ENCODE results near the gene TP53INP2. TPM values are rescaled to one million over a fixed set of nuclear protein-coding genes. Genes with fewer than 3 reads are reported as not detected.

The TP53INP2 gene
- total RNA-seq, 1 donor from 2014 or later: 13.1 TPM

GRCh38 chr20:34703424-34704176, 544 bp upstream of the TP53INP2 start:
- Mint-ChIP-seq H3K4me1 (peaks cover 13% of the 10 kb centered on the region), H3K27ac (peak overlapping the region; percentile 95), H3K27me3 (ENCODE audit: low read depth) (peaks cover 4% of the 10 kb centered on the region), H3K36me3 (no peaks in the 10 kb centered on the region), H3K9me3 (no peaks in the 10 kb centered on the region), H3K4me3 (peak overlapping the region; percentile 95)
- TF ChIP-seq CTCF (IDR thresholded peaks at IDR 0.05; ENCODE audit: unreplicated experiment): no peak
- peak in 1 of 2 experiments; percentile 60 for DNase-seq (ENCODE audit: low spot score in 2 of 2, unreplicated experiment in 2 of 2)

GRCh38 chr20:34705008-34705396, 858 bp downstream of the TP53INP2 start:
- peaks cover 15% of the 10 kb centered on the region for H3K4me1 Mint-ChIP-seq
- H3K9me3 Mint-ChIP-seq: no peaks in the 10 kb centered on the region
- no peak for DNase-seq (ENCODE audit: low spot score in 2 of 2, unreplicated experiment in 2 of 2)
- H3K36me3 Mint-ChIP-seq: no peaks in the 10 kb centered on the region
- peak overlapping the region; percentile 91 for H3K4me3 Mint-ChIP-seq
- TF ChIP-seq CTCF (IDR thresholded peaks at IDR 0.05; ENCODE audit: unreplicated experiment): no peak
- H3K27ac Mint-ChIP-seq: peak overlapping the region; percentile 96
- H3K27me3 Mint-ChIP-seq (ENCODE audit: low read depth): peaks cover 4% of the 10 kb centered on the region

GRCh38 chr20:34705397-34706301, 1.5 kb downstream of the TP53INP2 start:
- Mint-ChIP-seq H3K4me1 (peaks cover 20% of the 10 kb centered on the region), H3K36me3 (no peaks in the 10 kb centered on the region), H3K27me3 (ENCODE audit: low read depth) (peaks cover 9% of the 10 kb centered on the region), H3K27ac (no peak overlapping the region), H3K4me3 (peak overlapping the region; percentile 91), H3K9me3 (no peaks in the 10 kb centered on the region)
- DNase-seq (ENCODE audit: low spot score in 2 of 2, unreplicated experiment in 2 of 2): no peak
- TF ChIP-seq CTCF (IDR thresholded peaks at IDR 0.05; ENCODE audit: unreplicated experiment): no peak

- no peaks in the 10 kb centered on the region for H3K36me3 Mint-ChIP-seq
- H3K4me1 Mint-ChIP-seq: peaks cover 21% of the 10 kb centered on the region
- no peaks in the 10 kb centered on the region for H3K9me3 Mint-ChIP-seq
- no peak overlapping the region for H3K4me3 Mint-ChIP-seq
- no peak overlapping the region for H3K27ac Mint-ChIP-seq
- peaks cover 14% of the 10 kb centered on the region for H3K27me3 Mint-ChIP-seq (ENCODE audit: low read depth)
- DNase-seq (ENCODE audit: low spot score in 2 of 2, unreplicated experiment in 2 of 2): no peak
- no peak for TF ChIP-seq CTCF (IDR thresholded peaks at IDR 0.05; ENCODE audit: unreplicated experiment)
Measured at GRCh38 chr20:34706302-34706875, 2.2 kb downstream of the TP53INP2 start.

GRCh38 chr20:34706912-34707784, 3.0 kb downstream of the TP53INP2 start:
- no peak overlapping the region for H3K4me3 Mint-ChIP-seq
- no peak overlapping the region for H3K27ac Mint-ChIP-seq
- no peaks in the 10 kb centered on the region for H3K9me3 Mint-ChIP-seq
- H3K4me1 Mint-ChIP-seq: peaks cover 21% of the 10 kb centered on the region
- peaks cover 17% of the 10 kb centered on the region for H3K27me3 Mint-ChIP-seq (ENCODE audit: low read depth)
- no peak for DNase-seq (ENCODE audit: low spot score in 2 of 2, unreplicated experiment in 2 of 2)
- no peak for TF ChIP-seq CTCF (IDR thresholded peaks at IDR 0.05; ENCODE audit: unreplicated experiment)
- no peaks in the 10 kb centered on the region for H3K36me3 Mint-ChIP-seq
